ENCODE data around the gene TSPAN3. TPM values are rescaled to one million over a fixed set of nuclear protein-coding genes. Genes with fewer than 3 reads are reported as not detected.

The TSPAN3 gene
- total RNA-seq, 1 experiment from 2014 or later, result 140 TPM

DNA sequence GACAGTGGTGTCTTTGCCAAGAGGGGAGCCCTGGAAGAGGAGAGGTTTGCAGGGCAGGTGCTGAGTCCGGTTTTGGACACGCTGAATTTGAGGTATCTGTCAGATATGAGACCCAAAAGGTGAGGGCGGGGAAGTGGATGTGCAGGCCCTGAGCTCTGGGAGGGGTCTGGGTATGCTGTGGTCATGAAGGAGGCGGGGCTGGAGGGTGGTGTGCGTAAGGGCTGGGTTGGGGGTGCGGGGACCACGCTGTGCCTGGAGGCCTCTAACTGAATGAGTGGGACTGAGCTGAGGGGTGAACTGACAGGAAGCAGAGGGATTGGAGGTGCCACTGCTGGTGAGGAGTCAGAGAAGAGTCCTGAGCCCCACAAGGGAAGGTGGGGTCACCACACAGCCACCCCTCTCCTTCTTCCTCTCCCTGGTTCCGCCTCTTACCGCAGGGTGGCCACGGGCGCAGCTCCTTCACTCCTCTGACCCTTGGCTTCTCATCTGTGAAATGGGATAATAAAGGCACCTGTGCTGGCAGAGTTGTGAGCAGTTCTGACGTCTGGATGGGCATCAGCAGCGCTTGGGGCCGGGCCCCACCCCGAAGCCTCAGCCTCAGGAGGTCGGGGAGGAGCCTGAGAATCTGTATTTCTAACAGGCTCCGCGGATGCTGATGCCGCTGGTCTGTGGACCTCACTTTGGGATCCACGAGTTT is 47.2 kb downstream of the TSPAN3 start:
- Histone ChIP-seq H3K36me3 (ENCODE audit: low read depth, low read length) (no peaks in the 10 kb centered on the region), H3K27ac (ENCODE audit: low read length) (no peak overlapping the region), H2AFZ (ENCODE audit: low read length) (no peak overlapping the region), H3F3A (ENCODE audit: low read length, unreplicated experiment) (no peaks in the 10 kb centered on the region), H3K4me2 (ENCODE audit: low read length) (no peak overlapping the region), H3K79me2 (ENCODE audit: low read length) (no peaks in the 10 kb centered on the region), H3K9ac (ENCODE audit: low read length) (no peak overlapping the region), H3K4me1 (ENCODE audit: insufficient read depth, low read length) (peaks cover 6% of the 10 kb centered on the region; the same call in 1 of the 2 replicates), H3K9me3 (ENCODE audit: low read length) (no peaks in the 10 kb centered on the region), H3K9me2 (replicated peaks; ENCODE audit: low read length) (no peaks in the 10 kb centered on the region), H3K4me3 (ENCODE audit: low read length) (no peak overlapping the region), H4K20me1 (ENCODE audit: low read length) (no peaks in the 10 kb centered on the region), H3K27me3 (ENCODE audit: low read length) (no peaks in the 10 kb centered on the region)
- BruUV-seq (replicated peaks), result no TSS peak
- CTCF ChIA-PET, result interaction anchor here (1.0 kb wide), 1 partner anchor 27 kb away, joined by 3 read pairs; no protein-coding TSS in a partner anchor
- POLR2A ChIA-PET (ENCODE audit: unreplicated experiment), result no interaction called here
- DNase-seq (no peak), ATAC-seq (no peak; the same call in 1 of the 2 replicates)
- intact Hi-C loops (cut with micrococcal nuclease), result no loop called here
- TF ChIP-seq EZH2 (IDR thresholded peaks at IDR 0.05; ENCODE audit: low read length, unreplicated experiment) (no peak), EZH2phosphoT487 (IDR thresholded peaks at IDR 0.05; ENCODE audit: borderline replicate concordance, low read length) (no peak)
- TF ChIP-seq, protein P1, sequence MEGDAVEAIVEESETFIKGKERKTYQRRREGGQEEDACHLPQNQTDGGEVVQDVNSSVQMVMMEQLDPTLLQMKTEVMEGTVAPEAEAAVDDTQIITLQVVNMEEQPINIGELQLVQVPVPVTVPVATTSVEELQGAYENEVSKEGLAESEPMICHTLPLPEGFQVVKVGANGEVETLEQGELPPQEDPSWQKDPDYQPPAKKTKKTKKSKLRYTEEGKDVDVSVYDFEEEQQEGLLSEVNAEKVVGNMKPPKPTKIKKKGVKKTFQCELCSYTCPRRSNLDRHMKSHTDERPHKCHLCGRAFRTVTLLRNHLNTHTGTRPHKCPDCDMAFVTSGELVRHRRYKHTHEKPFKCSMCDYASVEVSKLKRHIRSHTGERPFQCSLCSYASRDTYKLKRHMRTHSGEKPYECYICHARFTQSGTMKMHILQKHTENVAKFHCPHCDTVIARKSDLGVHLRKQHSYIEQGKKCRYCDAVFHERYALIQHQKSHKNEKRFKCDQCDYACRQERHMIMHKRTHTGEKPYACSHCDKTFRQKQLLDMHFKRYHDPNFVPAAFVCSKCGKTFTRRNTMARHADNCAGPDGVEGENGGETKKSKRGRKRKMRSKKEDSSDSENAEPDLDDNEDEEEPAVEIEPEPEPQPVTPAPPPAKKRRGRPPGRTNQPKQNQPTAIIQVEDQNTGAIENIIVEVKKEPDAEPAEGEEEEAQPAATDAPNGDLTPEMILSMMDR (conservative IDR thresholded peaks at IDR 0.05; ENCODE audit: low read depth, low read length), result no peak

DNA sequence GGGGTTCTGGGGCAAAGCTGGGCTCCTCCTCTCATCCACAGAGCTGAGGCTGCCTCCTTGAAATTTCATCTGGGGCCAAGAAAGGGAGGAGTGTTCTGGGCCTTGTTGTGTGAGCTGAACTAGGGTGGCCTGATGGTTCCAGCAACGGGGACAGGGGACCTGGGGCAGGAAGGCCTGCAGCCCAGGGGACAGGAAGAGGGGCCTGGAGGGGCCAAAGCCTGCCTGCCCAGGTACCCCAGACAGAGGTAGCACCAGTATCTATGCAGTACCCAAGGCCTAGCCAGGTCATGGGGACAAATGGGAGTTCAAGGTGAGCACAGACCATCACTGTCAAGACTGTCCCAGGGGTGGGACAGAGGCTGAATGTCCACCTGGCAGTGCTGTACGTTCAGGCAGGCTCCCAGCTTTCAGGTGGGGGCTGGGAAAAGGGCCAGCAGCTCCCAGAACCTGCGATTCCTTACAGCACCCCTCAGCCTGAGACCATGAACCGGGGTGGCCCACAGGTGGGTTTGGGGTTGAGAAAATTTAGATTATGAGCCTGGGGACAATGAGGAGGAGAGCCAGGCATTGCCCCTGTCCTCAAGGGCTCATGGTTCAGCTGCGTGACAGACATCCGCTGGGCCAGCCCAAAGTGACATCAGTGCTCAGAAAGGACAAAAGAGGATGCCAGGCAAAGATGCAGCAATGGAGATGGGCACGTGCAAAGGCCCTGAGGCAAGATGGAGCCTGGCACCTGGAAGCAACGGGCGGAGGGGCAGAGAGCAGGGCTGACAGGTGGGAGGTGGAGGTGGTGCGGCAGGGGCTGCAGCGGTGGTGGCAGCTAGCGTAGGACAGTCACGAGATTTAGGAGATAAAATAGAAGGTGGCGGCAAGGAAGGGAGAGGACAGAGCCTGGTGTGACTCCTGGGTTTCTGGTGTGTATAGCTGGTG is 48.0 kb downstream of the TSPAN3 start:
- Histone ChIP-seq H3K79me2 (ENCODE audit: low read length) (no peaks in the 10 kb centered on the region), H3K27me3 (ENCODE audit: low read length) (no peaks in the 10 kb centered on the region), H3K27ac (ENCODE audit: low read length) (no peak overlapping the region), H2AFZ (ENCODE audit: low read length) (no peak overlapping the region), H3K4me2 (ENCODE audit: low read length) (no peak overlapping the region), H3K36me3 (ENCODE audit: low read depth, low read length) (no peaks in the 10 kb centered on the region), H3K9ac (ENCODE audit: low read length) (no peak overlapping the region), H3K4me3 (ENCODE audit: low read length) (no peak overlapping the region), H3K4me1 (ENCODE audit: insufficient read depth, low read length) (peaks cover 6% of the 10 kb centered on the region; the same call in 1 of the 2 replicates), H3F3A (ENCODE audit: low read length, unreplicated experiment) (no peaks in the 10 kb centered on the region), H4K20me1 (ENCODE audit: low read length) (no peaks in the 10 kb centered on the region), H3K9me2 (replicated peaks; ENCODE audit: low read length) (no peaks in the 10 kb centered on the region), H3K9me3 (ENCODE audit: low read length) (no peaks in the 10 kb centered on the region)
- intact Hi-C loops (cut with micrococcal nuclease), result no loop called here
- ChIA-PET POLR2A (ENCODE audit: unreplicated experiment) (no interaction called here), CTCF (interaction anchor here (1.0 kb wide), 1 partner anchor 28 kb away, joined by 3 read pairs; no protein-coding TSS in a partner anchor)
- ATAC-seq (no peak), DNase-seq (no peak)
- no TSS peak for BruUV-seq (replicated peaks)
- TF ChIP-seq EZH2 (IDR thresholded peaks at IDR 0.05; ENCODE audit: low read length, unreplicated experiment), result no peak

DNA sequence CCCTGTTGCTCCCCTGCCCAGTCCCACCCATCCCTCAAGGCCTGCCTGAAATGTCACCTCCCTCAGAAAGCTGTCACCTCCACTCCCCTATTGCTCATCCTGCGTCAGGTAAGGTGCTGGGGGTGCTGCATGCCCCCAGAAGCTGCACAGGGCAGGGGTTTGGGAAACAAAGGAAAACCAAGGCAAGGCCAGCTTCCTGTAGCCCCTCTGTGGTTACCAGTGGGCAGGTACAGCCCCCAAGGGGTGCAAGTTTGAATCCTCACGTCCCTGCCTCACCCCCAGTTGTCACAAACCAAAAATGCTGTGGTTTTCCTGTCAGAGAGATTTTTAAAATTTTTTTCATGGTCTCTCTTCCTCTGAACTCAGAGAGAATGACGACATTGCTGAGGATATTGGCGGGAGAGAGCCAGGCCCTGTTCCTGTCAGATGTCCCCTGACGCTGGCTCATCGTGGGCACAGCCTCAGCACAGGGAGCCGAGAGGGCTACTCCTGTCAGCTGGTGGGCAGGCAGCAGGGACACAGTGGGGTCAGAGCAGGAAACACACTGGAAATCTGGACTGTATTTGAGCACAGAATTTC is 49.0 kb downstream of the TSPAN3 start:
- peaks cover 6% of the 10 kb centered on the region; the same call in 1 of the 2 replicates for H3K4me1 ChIP-seq (ENCODE audit: insufficient read depth, low read length)
- H3K79me2 ChIP-seq (ENCODE audit: low read length), result no peaks in the 10 kb centered on the region
- no peaks in the 10 kb centered on the region for H3K9me2 ChIP-seq (replicated peaks; ENCODE audit: low read length)
- CTCF ChIA-PET, result no interaction called here
- 0 out of 2 replicates have a peak overlapping the region, but pooled peaks have one; percentile 28 for H2AFZ ChIP-seq (ENCODE audit: low read length)
- no peaks in the 10 kb centered on the region for H3K9me3 ChIP-seq (ENCODE audit: low read length)
- BruUV-seq (replicated peaks), result no TSS peak
- intact Hi-C loops (cut with micrococcal nuclease), result no loop called here
- H3K9ac ChIP-seq (ENCODE audit: low read length), result no peak overlapping the region
- H3F3A ChIP-seq (ENCODE audit: low read length, unreplicated experiment), result no peaks in the 10 kb centered on the region
- peak; percentile 25 for DNase-seq
- H4K20me1 ChIP-seq (ENCODE audit: low read length), result no peaks in the 10 kb centered on the region
- H3K4me2 ChIP-seq (ENCODE audit: low read length), result no peak overlapping the region
- no peaks in the 10 kb centered on the region for H3K27me3 ChIP-seq (ENCODE audit: low read length)
- no peaks in the 10 kb centered on the region for H3K36me3 ChIP-seq (ENCODE audit: low read depth, low read length)
- TF ChIP-seq EZH2phosphoT487 (IDR thresholded peaks at IDR 0.05; ENCODE audit: borderline replicate concordance, low read length) (no peak), EZH2 (IDR thresholded peaks at IDR 0.05; ENCODE audit: low read length, unreplicated experiment) (no peak)
- TF ChIP-seq, protein P1 (conservative IDR thresholded peaks at IDR 0.05; ENCODE audit: low read depth, low read length), result no peak
- H3K4me3 ChIP-seq (ENCODE audit: low read length), result no peak overlapping the region
- no peak overlapping the region for H3K27ac ChIP-seq (ENCODE audit: low read length)
- ATAC-seq, result no peak
- POLR2A ChIA-PET (ENCODE audit: unreplicated experiment), result no interaction called here

Data from PC-3 (cell line).